ENCODE data around the gene ICAM1. TPM values are rescaled to one million over a fixed set of nuclear protein-coding genes. Genes with fewer than 3 reads are reported as not detected.
"Not testable (repeated sequence)": the region's sequence is repeated elsewhere in the genome, so short reads cannot be mapped to it uniquely, and the experiment has no call there.

Gene ICAM1
- total RNA-seq, 1 donor from 2014 or later = 0.80 TPM

GRCh38 chr19:10238172-10238783, 32.6 kb upstream of the ICAM1 start:
- Histone ChIP-seq H2AFZ (replicated peaks) (no peak overlapping the region), H3F3A (ENCODE audit: low read depth) (no peaks in the 10 kb centered on the region), H3K36me3 (no peaks in the 10 kb centered on the region), H3K27ac (no peak overlapping the region), H3K4me2 (no peak overlapping the region), H3K9me3 (ENCODE audit: low read depth) (no peaks in the 10 kb centered on the region), H3K27me3 (no peaks in the 10 kb centered on the region), H3K4me3 (no peak overlapping the region), H4K20me1 (ENCODE audit: low read depth) (no peaks in the 10 kb centered on the region), H3K9ac (no peak overlapping the region), H3K79me2 (ENCODE audit: low read depth) (no peaks in the 10 kb centered on the region), H3K4me1 (no peaks in the 10 kb centered on the region)
- peaks cover 6% of the 10 kb centered on the region for H3K4me1 Mint-ChIP-seq
- no peak overlapping the region for H3K27ac Mint-ChIP-seq
- DNase-seq (ENCODE audit: low spot score) = no peak
- no peaks in the 10 kb centered on the region for H3K27me3 Mint-ChIP-seq (ENCODE audit: insufficient read depth, low read depth)
- H3K4me3 Mint-ChIP-seq = no peak overlapping the region
- H3K9me3 Mint-ChIP-seq = no peaks in the 10 kb centered on the region
- H3K36me3 Mint-ChIP-seq = no peaks in the 10 kb centered on the region
- TF ChIP-seq EZH2phosphoT487 (IDR thresholded peaks at IDR 0.05) = no peak
- no peak for TF ChIP-seq EZH2 (IDR thresholded peaks at IDR 0.05)
- TF ChIP-seq CTCF (IDR thresholded peaks at IDR 0.05) = no peak

GRCh38 chr19:10241826-10242449, 29.0 kb upstream of the ICAM1 start:
- H3K27ac ChIP-seq; H3K27ac Mint-ChIP-seq; H3K9me3 ChIP-seq (ENCODE audit: low read depth); H3K36me3 ChIP-seq; H3K79me2 ChIP-seq (ENCODE audit: low read depth); DNase-seq (ENCODE audit: low spot score); H3K4me2 ChIP-seq; H3K4me3 Mint-ChIP-seq; H3K36me3 Mint-ChIP-seq; H3K9ac ChIP-seq; H3K27me3 Mint-ChIP-seq (ENCODE audit: insufficient read depth, low read depth); H3K4me1 Mint-ChIP-seq; H3K4me3 ChIP-seq; H3K4me1 ChIP-seq; H3K27me3 ChIP-seq; H4K20me1 ChIP-seq (ENCODE audit: low read depth); H2AFZ ChIP-seq (replicated peaks); H3F3A ChIP-seq (ENCODE audit: low read depth); H3K9me3 Mint-ChIP-seq: not testable (repeated sequence)

GRCh38 chr19:10243606-10244005, 27.3 kb upstream of the ICAM1 start:
- TF ChIP-seq CTCF (IDR thresholded peaks at IDR 0.05) (no peak), EZH2 (IDR thresholded peaks at IDR 0.05) (no peak), EZH2phosphoT487 (IDR thresholded peaks at IDR 0.05) (no peak)

DNA sequence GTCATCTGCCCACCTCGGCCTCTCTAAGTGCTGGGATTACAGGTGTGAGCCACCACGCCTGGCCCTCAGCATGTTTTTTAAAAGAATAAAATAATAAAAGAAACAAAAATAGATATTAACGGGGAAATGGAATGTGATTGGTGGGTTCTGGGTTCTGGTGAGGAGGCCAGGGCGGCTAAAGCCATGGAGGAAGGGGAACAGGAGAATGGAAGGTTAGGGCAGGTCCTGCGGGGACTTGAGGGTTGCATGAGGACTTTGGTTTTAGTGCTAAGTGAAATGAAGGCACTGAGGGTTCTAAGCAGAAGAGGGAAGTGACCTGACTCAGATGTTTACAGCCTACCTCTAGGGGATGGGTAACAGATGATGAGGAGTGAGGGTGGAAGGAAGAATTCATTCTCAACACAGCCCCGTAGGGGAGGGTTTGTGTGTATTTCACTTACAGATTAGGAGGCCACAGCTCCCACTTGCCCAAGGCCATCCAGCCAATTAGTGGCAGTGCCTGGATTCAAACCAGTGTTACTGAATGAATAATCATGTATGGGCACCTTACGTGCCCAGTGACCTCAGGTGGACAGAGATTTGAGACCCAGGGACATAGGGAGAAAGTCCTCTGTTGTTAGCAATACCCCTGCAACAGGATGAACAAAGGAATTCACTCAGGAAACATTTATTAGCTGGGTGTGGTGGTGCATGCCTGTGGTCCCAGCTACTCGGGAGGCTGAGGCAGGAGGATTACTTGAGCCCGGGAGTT, 25.6 kb upstream of the ICAM1 start:
- H3K27ac Mint-ChIP-seq = no peak overlapping the region
- no peaks in the 10 kb centered on the region for H3K27me3 ChIP-seq
- H3K27ac ChIP-seq = no peak overlapping the region

More at GRCh38 chr19:10243606-10244005, 27.3 kb upstream of the ICAM1 start:
- Histone ChIP-seq H3F3A (ENCODE audit: low read depth) (no peaks in the 10 kb centered on the region), H3K27ac (no peak overlapping the region), H3K9ac (no peak overlapping the region), H3K27me3 (no peaks in the 10 kb centered on the region), H3K36me3 (no peaks in the 10 kb centered on the region), H3K79me2 (ENCODE audit: low read depth) (no peaks in the 10 kb centered on the region), H4K20me1 (ENCODE audit: low read depth) (no peaks in the 10 kb centered on the region), H3K9me3 (ENCODE audit: low read depth) (no peaks in the 10 kb centered on the region), H2AFZ (replicated peaks) (no peak overlapping the region), H3K4me3 (no peak overlapping the region), H3K4me2 (no peak overlapping the region), H3K4me1 (no peaks in the 10 kb centered on the region)
- Mint-ChIP-seq H3K4me1 (no peaks in the 10 kb centered on the region), H3K27me3 (ENCODE audit: insufficient read depth, low read depth) (peaks cover 2% of the 10 kb centered on the region), H3K27ac (no peak overlapping the region), H3K36me3 (no peaks in the 10 kb centered on the region), H3K4me3 (no peak overlapping the region), H3K9me3 (no peaks in the 10 kb centered on the region)
- no peak for DNase-seq (ENCODE audit: low spot score)

More for the DNA sequence above, 25.6 kb upstream of the ICAM1 start:
- Mint-ChIP-seq H3K27me3 (ENCODE audit: insufficient read depth, low read depth) (peaks cover 4% of the 10 kb centered on the region), H3K4me3 (no peak overlapping the region), H3K9me3 (no peaks in the 10 kb centered on the region), H3K36me3 (no peaks in the 10 kb centered on the region), H3K4me1 (no peaks in the 10 kb centered on the region)
- no peak overlapping the region for H3K4me2 ChIP-seq
- no peak overlapping the region for H2AFZ ChIP-seq (replicated peaks)
- no peak overlapping the region for H3K9ac ChIP-seq
- H3K4me1 ChIP-seq = no peaks in the 10 kb centered on the region
- no peak for TF ChIP-seq EZH2 (IDR thresholded peaks at IDR 0.05)
- no peak for TF ChIP-seq EZH2phosphoT487 (IDR thresholded peaks at IDR 0.05)
- no peak for TF ChIP-seq CTCF (IDR thresholded peaks at IDR 0.05)
- no peaks in the 10 kb centered on the region for H3K9me3 ChIP-seq (ENCODE audit: low read depth)
- no peaks in the 10 kb centered on the region for H3K79me2 ChIP-seq (ENCODE audit: low read depth)
- H3K4me3 ChIP-seq = no peak overlapping the region
- DNase-seq (ENCODE audit: low spot score) = no peak
- H3F3A ChIP-seq (ENCODE audit: low read depth) = no peaks in the 10 kb centered on the region
- no peaks in the 10 kb centered on the region for H3K36me3 ChIP-seq
- no peaks in the 10 kb centered on the region for H4K20me1 ChIP-seq (ENCODE audit: low read depth)

Data from neural progenitor cell (in vitro differentiated cells).